HTR-8/SVneo (cell line): ENCODE results near the gene IRF4.

Experiments used
- DNase-seq: peaks from one replicate; pipeline ENCODE4 v3.0.0; 2011; ENCODE audit warnings: low spot score, mixed read lengths; ENCODE audit not compliant: insufficient read length
- FAIRE-seq: peaks from 2 replicates; lab custom pipeline; 2011; peaks lifted over from hg19 to GRCh38; lab: Jason Lieb, UNC

The IRF4 gene

DNA sequence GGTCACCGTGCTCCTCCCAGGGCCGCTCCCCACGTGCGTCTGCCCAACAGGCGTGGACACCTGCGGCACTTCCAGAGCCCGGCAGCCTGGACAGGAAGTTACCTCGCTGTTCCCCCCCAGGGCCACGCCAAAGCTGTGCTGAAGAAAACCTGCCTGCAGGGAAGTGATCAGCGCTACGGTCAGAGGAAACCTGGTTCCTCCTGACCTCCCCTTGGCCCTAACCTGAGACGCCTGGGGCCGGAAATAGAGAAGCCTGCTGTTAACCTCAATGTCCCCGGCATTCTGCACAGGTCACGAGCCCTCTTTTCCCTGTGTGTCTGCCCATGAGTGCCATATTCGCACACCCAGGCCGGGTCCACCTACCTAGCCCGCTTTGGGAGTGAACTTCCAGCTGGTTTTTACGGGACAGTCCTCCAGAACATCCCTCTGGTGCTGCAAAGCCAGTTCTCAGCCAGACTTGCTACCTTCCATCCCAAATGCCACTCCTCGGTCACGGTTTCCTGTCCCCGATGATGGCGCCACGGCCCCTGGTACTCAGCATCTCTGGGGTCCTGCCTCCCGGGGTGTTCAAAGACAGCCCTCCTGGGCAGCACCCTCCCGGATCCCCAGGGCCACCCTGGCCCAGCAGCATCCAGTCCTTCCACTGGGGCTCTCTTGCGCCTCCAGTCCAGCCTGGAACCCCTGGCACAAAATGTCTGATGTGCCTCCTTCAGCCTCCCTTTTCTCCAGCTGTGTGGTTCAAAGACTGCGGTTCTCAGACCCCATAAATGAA, 12.0 kb upstream of the IRF4 start:
- FAIRE-seq = no peak
- no peak for DNase-seq

DNA sequence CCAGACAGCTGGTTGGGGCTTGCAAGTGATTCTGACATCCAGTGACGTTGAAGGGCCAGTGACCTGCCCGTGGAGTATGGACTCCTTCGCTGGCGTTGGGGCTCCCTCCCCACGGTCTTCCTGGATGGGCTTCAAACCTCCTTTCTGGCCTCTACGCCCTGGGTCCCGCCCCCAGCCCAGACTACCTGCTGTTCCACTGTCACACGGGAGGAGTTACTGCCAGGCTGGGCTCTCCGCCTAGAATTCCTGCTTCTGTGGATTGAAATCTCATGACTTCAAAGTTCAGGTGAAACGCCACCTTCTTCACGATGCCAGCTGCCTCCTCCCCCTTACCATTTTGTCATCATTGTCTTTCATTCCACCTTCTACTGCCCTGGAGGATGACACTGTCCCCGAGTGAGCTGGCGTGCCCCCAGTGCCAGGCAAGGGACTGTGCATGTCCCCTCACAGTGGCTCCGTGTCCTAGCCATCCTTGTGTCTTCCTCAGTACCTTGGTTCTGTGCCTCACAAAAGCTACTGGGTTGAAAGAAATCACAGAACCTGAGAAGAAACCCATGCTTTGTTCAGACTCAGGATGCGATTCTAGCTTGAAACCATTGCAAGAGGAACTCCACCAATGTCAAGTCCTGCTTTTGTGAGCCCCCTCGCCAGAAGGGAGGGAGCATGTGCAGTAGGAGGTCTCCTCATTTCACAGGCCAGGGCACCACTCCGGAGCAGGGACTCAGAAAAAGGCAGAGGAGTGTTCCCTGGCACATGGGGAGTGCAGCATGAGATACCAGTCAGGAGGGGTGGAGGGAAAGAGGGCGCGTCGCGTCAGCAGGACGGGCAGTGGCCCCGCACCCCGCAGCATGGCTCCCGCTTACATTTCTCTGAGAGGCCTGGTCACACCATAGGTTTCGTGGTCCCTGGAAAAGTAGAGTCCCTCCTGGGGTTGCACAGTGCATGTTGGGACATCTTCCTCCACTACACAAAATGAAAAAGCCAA, 11.0 kb upstream of the IRF4 start:
- DNase-seq (no peak), FAIRE-seq (no peak)

DNA sequence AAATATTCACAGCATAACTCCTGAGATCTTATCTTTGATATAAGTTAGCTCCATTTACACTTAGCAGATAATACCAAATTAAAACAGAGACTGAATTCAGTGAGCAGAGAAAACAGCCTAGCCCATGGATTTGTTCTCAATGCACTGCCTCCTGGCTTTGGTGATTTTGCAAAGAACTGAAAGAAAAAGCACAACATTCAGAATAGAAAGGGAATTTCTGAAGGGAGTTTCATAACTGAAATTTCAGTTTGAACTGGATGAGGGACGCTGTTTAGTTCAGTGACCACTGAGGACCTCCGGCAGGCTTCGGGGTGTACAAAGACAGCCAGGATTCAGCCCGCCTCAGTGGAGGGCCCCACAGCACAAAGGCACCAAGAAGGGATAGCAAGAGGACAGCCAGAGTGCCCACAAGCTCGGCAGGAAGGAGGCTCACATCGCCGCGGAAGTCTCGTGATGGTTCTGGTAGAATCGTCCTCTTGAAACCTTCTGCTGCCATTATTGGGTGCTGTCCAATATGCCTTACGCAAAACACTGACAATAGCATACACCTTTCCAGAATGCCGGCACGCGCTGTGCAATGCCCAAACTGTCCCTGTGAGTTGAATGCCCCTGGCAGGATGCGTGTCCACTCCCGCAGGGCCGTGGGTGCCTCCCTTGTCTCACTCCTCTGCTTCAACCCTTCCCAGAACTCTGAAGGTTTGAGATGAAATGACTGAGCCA, 9.7 kb upstream of the IRF4 start:
- FAIRE-seq = no peak
- DNase-seq = no peak

- FAIRE-seq = no peak
- DNase-seq = no peak
Observed at GRCh38 chr6:382883-383810, 8.4 kb upstream of the IRF4 start.

DNA sequence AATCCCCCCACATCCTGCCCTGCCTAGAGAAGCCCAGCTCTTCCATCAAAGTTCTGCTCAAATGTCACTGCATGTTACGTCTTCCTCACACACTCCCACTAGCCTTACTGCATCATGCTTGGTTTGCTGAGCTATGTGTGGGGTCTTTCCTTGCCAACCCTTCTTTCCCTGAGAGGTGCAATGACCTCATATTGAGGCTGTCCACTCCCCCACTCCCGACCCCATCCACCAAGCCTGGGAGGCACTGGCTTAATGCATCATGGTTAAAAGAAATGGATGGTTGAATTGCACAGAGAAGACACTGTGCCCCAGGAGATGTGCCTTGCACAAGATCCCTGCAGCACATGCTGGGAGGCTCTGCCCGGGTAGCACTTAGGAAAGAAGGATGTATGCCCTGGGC, 7.7 kb upstream of the IRF4 start:
- DNase-seq = no peak
- FAIRE-seq = no peak

DNA sequence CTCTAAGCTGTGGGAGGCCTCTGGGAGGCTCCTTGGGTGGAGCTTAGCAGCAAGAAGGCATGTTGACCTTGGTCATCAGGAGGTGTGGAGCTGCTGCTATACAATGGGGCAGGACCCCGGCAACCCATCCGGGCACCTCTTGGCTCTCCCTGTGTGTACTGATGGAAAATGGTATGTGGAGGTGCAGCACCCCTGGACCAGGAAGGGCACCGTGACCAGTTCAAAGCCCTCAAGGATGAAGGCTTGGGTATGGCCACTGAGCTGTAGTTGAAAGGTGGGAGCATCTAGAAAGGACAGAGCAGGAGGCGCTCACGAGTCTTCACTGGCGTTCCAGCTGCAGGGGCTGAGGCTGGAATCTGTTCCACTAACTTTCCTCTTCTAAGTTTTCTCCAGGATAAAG, 6.7 kb upstream of the IRF4 start:
- DNase-seq (no peak), FAIRE-seq (no peak)

- DNase-seq = no peak
- FAIRE-seq = no peak
Observed at GRCh38 chr6:385614-386013, 5.9 kb upstream of the IRF4 start.

DNA sequence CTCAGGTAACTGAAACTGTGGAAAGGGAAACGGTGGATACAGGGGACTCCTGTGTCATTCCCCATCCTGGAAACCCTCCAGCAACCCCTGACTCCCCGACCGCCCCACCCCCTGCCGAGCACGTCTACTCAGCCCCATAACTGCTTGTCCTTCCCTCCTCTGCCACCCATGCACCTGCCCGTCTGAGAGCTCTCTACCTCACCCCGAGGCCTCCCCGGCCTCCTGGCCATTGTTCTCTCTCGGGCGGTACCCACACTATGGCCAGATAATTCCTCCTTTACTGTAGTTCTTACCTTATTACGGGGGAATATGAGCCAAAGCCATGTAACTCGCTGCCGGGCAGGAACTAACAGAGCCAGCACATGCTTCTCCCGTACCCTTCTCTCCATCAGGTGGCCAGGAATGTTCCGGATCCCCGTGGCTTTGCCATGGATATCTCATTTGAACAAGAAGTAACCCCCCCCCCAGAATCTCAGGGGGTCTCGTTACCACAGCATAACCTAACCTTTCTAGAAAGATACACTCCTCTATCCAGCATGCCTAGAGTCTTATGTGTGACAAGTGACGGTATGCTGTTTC, 4.8 kb upstream of the IRF4 start:
- DNase-seq (no peak), FAIRE-seq (no peak)

DNA sequence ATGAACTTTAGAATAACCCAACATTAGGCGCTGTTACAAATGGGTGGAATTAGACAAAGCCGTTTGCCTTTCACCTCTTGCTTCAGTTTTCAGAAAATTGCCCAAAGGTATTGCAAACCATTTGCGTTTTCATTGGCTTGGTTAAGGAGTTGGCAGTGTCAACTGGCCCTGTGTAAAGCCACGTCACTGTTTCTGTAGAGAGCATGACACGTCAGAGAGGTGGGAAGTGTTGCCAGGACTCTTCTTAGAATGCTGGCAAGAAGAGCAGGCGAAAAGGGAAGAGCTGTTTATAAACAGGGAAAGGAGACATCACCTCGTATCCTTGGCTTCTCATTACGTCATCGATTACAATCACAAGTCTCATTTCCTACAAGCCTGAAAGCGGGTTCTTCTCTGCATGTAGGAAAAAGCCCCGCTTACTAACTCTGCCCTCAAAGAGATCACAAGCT, 4.2 kb upstream of the IRF4 start:
- no peak for FAIRE-seq

DNA sequence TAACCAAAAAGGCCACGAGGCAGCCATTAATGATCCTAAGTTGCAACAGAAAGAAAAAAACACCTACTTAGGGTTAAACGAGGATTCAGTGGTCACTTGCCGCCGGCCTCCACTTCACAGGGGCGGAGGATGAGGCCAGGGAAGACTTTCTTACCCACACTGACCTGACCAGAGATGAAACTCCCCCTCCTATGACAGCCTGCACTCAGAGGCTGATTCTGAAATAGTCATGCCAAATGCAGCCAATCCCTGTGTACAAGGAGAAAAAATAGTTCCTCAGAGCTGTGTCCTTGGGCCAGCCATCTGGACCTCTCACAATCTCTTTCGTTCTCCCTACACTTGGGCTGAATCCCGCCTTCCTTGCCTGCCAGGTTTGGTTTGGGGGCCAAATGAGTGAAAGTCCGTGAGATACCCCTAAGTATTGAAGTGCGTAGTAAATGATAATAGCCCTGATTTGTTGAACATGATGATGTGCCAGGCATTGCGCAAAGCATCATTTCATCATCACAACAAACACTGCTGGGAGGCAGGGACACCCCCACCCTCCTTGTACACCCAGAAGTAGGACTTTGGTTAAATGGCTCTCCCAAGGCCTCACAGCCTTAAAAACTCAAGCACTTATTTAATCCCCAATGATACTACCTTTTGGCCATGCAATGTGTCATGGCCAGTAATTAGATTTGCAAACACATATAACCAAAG, 3.2 kb upstream of the IRF4 start:
- no peak for DNase-seq
- FAIRE-seq = no peak

More for the DNA sequence above, 4.2 kb upstream of the IRF4 start:
- no peak for DNase-seq

GRCh38 chr6:389143-389542, 2.4 kb upstream of the IRF4 start:
- DNase-seq = no peak
- no peak for FAIRE-seq

DNA sequence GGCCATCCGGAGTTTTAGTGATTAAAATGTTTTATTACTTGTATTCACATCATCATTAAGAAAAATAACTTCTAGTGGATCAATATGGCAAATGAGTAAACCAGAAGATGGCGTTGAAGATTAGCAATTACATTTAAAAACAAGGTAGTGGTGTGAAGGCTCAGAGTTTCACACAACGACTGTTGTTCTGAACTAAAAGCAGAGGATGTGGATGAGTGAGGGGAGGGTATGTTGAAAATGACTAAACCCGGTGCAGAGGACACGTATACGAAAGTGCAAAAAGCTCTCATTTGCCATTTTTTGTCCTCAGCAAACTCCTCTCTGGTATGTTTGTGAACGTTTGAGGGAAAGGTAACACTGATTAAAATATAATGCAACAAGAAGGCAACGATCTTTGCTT, 1.9 kb upstream of the IRF4 start:
- FAIRE-seq (no peak), DNase-seq (no peak)

DNA sequence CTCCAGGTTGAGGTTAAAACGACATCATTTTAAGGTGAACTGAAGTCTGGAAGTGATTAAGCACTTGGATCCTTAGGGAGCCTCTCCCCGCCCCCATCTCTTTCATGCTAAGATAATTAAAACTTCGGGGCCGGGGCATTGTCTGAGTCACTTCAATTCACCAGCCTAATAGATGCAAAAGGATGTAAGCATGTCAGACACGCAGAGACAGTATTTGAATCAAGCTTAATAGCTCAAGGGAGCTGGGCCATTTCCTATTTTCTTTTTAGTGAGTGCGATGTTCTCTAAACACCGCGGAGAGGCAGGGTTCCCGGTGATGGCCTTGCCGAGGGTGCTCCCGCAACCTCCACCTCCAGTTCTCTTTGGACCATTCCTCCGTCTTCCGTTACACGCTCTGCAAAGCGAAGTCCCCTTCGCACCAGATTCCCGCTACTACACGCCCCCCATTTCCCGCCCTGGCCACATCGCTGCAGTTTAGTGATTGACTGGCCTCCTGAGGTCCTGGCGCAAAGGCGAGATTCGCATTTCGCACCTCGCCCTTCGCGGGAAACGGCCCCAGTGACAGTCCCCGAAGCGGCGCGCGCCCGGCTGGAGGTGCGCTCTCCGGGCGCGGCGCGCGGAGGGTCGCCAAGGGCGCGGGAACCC, 516 bp upstream of the IRF4 start:
- FAIRE-seq (no peak), DNase-seq (no peak)

DNA sequence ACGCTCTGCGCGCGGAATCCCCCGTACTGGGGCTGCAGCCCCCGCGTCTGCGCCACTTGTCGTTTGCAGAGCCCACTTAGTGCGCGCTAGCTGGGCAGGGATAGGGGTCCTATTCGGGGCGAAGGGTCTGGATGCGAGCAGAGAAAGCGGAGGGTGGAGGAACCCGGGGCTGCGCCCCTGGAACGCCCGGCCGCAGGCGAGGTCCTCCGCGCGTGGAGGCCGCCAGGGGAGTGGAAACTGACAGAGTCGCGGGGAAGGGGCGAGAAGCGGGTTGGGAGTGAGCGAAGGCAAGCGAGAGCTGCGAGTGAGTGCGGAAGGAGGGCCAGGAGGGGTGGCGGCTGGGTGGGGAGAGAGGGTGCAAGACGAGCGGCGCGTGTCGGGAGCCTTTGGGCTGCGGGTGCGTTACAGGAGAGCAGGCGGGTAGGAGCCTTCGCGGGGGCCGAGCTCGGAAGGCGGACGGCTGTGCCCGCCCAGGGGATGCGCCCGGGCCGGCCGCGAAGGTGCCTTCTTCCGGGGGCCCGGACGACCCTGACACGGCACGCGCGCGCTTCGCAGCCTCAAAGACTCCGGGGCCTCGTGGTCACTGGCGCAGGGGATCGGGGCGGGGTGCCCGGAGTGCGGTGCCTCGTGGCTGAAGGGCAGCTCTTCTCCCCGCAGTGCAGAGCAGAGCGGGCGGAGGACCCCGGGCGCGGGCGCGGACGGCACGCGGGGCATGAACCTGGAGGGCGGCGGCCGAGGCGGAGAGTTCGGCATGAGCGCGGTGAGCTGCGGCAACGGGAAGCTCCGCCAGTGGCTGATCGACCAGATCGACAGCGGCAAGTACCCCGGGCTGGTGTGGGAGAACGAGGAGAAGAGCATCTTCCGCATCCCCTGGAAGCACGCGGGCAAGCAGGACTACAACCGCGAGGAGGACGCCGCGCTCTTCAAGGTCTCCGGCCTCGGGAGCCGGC, 1.2 kb downstream of the IRF4 start:
- FAIRE-seq = no peak
- no peak for DNase-seq

- FAIRE-seq = no peak
Observed at GRCh38 chr6:393391-394221, 2.1 kb downstream of the IRF4 start.

GRCh38 chr6:394641-395289, 3.2 kb downstream of the IRF4 start:
- FAIRE-seq = no peak
- DNase-seq = no peak

More at GRCh38 chr6:393391-394221, 2.1 kb downstream of the IRF4 start:
- no peak for DNase-seq
